Measurements from ENCODE around the gene TIMM8A.
"Not testable (repeated sequence)": the region's sequence is repeated elsewhere in the genome, so short reads cannot be mapped to it uniquely, and the experiment has no call there.

TIMM8A gene

DNA sequence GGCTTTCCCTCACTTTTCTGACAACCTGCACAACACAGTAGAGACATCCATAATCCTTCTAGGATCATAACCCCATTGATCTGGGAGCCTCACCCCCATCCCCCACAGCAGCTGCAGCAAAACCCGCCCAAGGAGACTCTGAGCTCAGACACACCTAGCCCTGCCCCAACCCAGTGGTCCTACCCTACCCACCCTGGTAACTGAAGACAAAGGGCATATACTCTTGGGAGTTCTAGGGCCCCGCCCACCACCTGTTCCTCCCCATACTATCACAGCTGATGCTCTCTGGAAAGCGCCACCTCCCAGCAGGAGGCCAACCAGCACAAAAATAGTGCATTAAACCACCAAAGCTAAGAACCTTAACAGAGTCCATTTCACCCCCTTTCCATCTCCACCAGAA, 21.9 kb downstream of the TIMM8A start:
- not testable (repeated sequence) for ATAC-seq (ENCODE audit: low read depth); H3K27me3 Mint-ChIP-seq

DNA sequence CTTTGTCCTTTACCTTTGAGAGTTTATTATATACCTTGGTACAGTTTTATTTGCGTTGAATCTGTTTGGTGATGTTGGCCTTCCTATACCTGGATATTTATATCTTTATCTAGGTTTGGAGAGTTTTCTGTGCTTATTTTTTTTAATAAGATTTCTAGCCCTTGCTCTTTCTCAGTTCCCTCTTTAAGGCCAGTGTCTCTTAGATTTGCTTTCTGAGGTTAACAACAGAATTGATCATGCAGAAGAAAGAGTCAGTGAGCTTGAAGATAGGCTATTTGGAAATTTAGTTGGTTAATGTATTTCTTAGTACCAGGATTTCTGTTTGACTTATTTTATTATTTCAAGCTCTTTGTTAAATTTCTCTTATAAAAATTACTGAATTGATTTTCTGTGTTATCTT, 44.8 kb downstream of the TIMM8A start:
- ATAC-seq (ENCODE audit: low read depth): no peak
- no peak overlapping the region for H3K4me3 Mint-ChIP-seq
- H3K4me1 Mint-ChIP-seq: no peaks in the 10 kb centered on the region
- H3K27ac Mint-ChIP-seq: no peak overlapping the region
- peaks cover 1% of the 10 kb centered on the region for H3K36me3 Mint-ChIP-seq
- DNase-seq (ENCODE audit: low spot score in 2 of 2): no peak
- peaks cover 2% of the 10 kb centered on the region for H3K9me3 Mint-ChIP-seq
- H3K27me3 Mint-ChIP-seq: no peaks in the 10 kb centered on the region

More for the DNA sequence above, 21.9 kb downstream of the TIMM8A start:
- H3K4me3 Mint-ChIP-seq; H3K9me3 Mint-ChIP-seq; H3K27ac Mint-ChIP-seq; H3K36me3 Mint-ChIP-seq; DNase-seq (ENCODE audit: low spot score in 2 of 2); H3K4me1 Mint-ChIP-seq: not testable (repeated sequence)
